Measurements from ENCODE around the gene EHMT2. TPM values are rescaled to one million over a fixed set of nuclear protein-coding genes. Genes with fewer than 3 reads are reported as not detected.
"Not testable (repeated sequence)": the region's sequence is repeated elsewhere in the genome, so short reads cannot be mapped to it uniquely, and the experiment has no call there.

EHMT2 gene
- total RNA-seq, 1 donor from 2014 or later, result 14.5 TPM

DNA sequence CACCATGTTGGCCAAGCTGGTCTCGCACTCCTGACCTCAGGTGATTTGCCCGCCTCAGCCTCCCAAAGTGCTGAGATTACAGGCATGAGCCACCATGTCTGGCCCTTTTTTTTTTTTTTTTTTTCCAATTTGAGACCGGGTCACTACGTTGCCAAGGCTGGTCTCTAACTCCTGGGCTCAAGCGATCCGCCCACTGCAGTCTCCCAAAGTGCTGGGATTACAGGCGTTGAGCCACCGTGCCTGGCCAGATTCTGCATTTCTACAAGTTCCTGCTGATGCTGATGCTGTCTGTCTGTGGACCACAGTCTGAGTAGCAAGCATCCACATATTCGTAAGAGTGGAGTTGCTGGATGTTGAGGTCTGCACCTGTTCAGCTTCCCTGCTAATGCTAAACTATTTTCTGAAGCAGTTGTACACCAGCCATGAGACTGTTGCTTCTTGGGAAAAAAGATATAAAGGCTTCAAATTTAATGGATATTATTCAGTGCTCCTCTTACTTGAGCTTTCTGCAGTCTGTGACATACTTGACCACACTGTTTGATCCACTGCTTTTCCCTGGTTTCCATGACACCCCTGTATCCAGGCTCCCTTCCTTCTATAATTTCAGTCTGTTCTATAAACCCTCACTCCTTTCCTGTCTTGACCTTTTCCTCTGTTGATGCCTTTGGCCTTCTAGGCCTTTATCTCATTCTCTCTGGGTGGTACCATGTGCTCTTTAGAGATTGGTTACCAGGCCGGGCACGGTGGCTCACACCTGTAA is 14.5 kb upstream of the EHMT2 start:
- H3K36me3 ChIP-seq (ENCODE audit: control insufficient read depth, insufficient read depth, low read length), result no peaks in the 10 kb centered on the region
- H3K27me3 ChIP-seq (ENCODE audit: control insufficient read depth, insufficient read depth, low read length), result no peaks in the 10 kb centered on the region
- TF ChIP-seq, protein P1, sequence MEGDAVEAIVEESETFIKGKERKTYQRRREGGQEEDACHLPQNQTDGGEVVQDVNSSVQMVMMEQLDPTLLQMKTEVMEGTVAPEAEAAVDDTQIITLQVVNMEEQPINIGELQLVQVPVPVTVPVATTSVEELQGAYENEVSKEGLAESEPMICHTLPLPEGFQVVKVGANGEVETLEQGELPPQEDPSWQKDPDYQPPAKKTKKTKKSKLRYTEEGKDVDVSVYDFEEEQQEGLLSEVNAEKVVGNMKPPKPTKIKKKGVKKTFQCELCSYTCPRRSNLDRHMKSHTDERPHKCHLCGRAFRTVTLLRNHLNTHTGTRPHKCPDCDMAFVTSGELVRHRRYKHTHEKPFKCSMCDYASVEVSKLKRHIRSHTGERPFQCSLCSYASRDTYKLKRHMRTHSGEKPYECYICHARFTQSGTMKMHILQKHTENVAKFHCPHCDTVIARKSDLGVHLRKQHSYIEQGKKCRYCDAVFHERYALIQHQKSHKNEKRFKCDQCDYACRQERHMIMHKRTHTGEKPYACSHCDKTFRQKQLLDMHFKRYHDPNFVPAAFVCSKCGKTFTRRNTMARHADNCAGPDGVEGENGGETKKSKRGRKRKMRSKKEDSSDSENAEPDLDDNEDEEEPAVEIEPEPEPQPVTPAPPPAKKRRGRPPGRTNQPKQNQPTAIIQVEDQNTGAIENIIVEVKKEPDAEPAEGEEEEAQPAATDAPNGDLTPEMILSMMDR (IDR thresholded peaks at IDR 0.05; ENCODE audit: insufficient read depth, low read length, severe bottlenecking), result no peak
- no peak for FAIRE-seq
- DNase-seq (ENCODE audit: low read depth), result no peak
- H3K4me3 ChIP-seq (ENCODE audit: low read depth, low read length), result no peak overlapping the region

GRCh38 chr6:31909298-31909697 is 11.8 kb upstream of the EHMT2 start:
- not testable (repeated sequence) for H3K36me3 ChIP-seq (ENCODE audit: control insufficient read depth, insufficient read depth, low read length)

GRCh38 chr6:31908791-31909190 is 11.3 kb upstream of the EHMT2 start:
- TF ChIP-seq, protein P1 (IDR thresholded peaks at IDR 0.05; ENCODE audit: insufficient read depth, low read length, severe bottlenecking), result no peak

More at GRCh38 chr6:31909298-31909697, 11.8 kb upstream of the EHMT2 start:
- H3K4me3 ChIP-seq (ENCODE audit: low read depth, low read length); DNase-seq (ENCODE audit: low read depth); H3K27me3 ChIP-seq (ENCODE audit: control insufficient read depth, insufficient read depth, low read length); FAIRE-seq: not testable (repeated sequence)

DNA sequence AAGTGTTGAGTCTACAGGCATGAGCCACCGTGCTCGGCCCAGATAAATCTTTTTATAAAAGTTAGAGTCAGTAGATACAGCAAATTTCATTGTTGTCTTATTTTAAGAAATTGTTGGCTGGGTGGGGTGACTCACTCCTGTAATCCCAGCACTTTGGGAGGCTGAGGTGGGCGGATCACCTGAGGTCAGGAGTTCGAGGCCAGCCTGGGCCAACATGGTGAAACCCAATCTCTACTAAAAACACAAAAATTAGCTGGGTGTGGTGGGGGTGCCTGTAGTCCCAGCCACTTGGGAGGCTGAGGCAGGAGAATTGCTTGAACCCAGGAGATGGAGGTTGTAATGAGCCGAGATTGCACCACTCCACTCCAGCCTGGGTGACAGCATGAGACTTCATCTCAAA is 10.8 kb upstream of the EHMT2 start:
- FAIRE-seq, result not testable (repeated sequence)

More at GRCh38 chr6:31908791-31909190, 11.3 kb upstream of the EHMT2 start:
- Histone ChIP-seq H3K36me3 (ENCODE audit: control insufficient read depth, insufficient read depth, low read length) (no peaks in the 10 kb centered on the region), H3K4me3 (ENCODE audit: low read depth, low read length) (no peak overlapping the region), H3K27me3 (ENCODE audit: control insufficient read depth, insufficient read depth, low read length) (no peaks in the 10 kb centered on the region)
- DNase-seq (ENCODE audit: low read depth) (peak; percentile 52), FAIRE-seq (no peak)

DNA sequence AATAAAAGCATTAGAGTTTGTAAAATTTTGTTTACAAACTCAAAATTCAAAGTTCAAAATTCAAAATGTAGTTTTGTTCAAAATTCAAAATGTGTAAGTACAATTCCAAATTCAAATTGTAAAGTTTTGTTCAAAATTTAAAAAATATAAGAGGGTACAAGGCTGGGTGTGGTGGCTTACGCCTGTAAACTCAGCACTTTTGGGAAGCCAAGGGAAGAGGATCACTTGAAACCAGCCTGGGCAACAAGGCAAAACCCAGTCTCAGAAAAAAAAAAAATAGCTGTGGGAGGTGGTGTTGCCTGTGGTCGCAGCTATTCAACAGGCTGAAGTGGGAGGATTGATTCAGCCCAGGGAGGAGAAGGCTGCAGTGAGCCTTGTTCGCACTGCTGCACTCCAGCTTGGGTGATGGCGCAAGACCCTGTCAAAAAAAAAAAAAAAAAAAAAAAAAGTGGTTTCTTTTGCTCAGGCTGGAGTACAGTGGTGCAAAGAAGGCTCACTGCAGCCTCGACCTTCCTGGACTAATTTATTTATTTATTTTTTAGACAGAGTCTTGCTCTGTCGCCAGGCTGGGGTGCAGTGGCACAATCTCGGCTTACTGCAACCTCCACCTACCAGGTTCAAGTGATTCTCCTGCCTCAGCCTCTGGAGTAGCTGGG is 9.8 kb upstream of the EHMT2 start:
- H3K36me3 ChIP-seq (ENCODE audit: control insufficient read depth, insufficient read depth, low read length), result no peaks in the 10 kb centered on the region

More for the DNA sequence above, 10.8 kb upstream of the EHMT2 start:
- H3K36me3 ChIP-seq (ENCODE audit: control insufficient read depth, insufficient read depth, low read length); H3K27me3 ChIP-seq (ENCODE audit: control insufficient read depth, insufficient read depth, low read length); DNase-seq (ENCODE audit: low read depth); H3K4me3 ChIP-seq (ENCODE audit: low read depth, low read length): not testable (repeated sequence)

GRCh38 chr6:31906727-31907126 is 9.2 kb upstream of the EHMT2 start:
- not testable (repeated sequence) for DNase-seq (ENCODE audit: low read depth); H3K4me3 ChIP-seq (ENCODE audit: low read depth, low read length); H3K27me3 ChIP-seq (ENCODE audit: control insufficient read depth, insufficient read depth, low read length); FAIRE-seq; H3K36me3 ChIP-seq (ENCODE audit: control insufficient read depth, insufficient read depth, low read length)

More for the DNA sequence above, 9.8 kb upstream of the EHMT2 start:
- no peak for FAIRE-seq
- TF ChIP-seq, protein P1 (IDR thresholded peaks at IDR 0.05; ENCODE audit: insufficient read depth, low read length, severe bottlenecking), result no peak
- Histone ChIP-seq H3K4me3 (ENCODE audit: low read depth, low read length) (no peak overlapping the region), H3K27me3 (ENCODE audit: control insufficient read depth, insufficient read depth, low read length) (no peaks in the 10 kb centered on the region)
- peak; percentile 33 for DNase-seq (ENCODE audit: low read depth)

DNA sequence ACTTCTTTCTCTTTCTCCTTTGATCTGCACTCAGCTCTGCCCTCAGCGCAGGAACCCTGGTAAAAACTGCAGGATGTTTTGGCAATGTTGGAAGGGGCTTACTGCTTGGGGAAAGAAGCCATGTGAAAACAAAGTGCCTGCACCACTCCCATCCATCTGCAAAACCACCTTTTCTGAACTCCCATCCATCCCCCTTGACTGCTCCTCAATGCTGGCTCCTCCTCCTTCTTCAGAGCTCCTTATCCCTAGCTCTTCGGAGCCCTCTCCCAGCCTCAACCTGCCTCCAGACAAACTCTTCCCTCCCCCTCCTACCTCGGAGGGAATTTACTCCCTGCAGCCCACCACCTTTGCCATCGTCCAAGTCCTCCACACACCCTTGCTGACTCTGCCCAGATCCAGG is 8.6 kb upstream of the EHMT2 start:
- H3K27me3 ChIP-seq (ENCODE audit: control insufficient read depth, insufficient read depth, low read length), result no peaks in the 10 kb centered on the region
- no peak overlapping the region for H3K4me3 ChIP-seq (ENCODE audit: low read depth, low read length)
- H3K36me3 ChIP-seq (ENCODE audit: control insufficient read depth, insufficient read depth, low read length), result no peaks in the 10 kb centered on the region
- DNase-seq (ENCODE audit: low read depth) (no peak), FAIRE-seq (no peak)
- TF ChIP-seq, protein P1 (IDR thresholded peaks at IDR 0.05; ENCODE audit: insufficient read depth, low read length, severe bottlenecking), result no peak
